NCI-H2029 treated with DMSO at 0.1 percent for 48 hours (cell line): Measurements from ENCODE around the gene BPIFB4.
"Not testable (repeated sequence)": the region's sequence is repeated elsewhere in the genome, so short reads cannot be mapped to it uniquely, and the experiment has no call there.

ENCODE experiments used
- DNase-seq: peaks from one replicate; lab custom pipeline; 2025; lab: John Stamatoyannopoulos, UW

BPIFB4 gene

DNA sequence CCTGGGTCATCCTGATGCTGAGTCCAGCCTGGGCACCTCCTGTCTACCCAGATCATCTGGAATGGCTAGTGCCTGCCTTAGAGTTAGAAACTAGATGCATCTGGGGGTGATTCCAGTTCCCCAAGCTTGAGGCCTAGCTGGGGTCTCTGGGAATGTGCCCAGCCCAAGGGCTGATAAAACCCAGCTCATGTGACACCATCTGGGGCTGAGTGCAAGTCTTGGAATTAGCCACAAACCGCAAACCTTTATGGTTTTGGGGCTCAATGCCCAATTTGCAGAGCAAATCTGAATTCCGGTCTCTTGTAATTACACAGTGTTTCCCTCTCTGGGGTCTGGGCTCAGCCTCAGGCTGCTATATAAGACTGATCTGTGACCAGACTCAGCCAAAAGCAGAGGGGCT lies at the start of gene BPIFB4:
BPIFB4 (plus strand) TSS at position 385 of the 400 bp plus-strand sequence. CDS start 1,884 bp downstream, outside the sequence.
- DNase-seq: no peak

DNA sequence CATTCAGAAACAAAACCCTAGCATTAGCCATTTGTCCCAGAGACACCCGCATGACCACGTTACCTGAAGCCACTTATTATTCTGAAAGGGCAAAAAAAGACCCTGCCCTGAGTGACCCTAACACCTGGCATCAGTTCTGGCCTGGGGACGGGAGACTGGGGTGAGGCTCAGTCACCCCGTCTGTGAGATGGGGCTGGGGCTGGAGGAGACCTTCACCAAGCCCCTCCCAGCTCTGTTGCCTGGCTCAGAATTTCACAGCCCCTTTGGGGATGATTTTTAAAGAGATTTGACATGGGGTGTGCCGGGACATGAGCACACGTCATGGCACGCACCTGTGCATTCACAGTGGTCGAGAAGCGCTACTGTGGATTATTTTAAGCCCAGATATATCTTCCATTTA lies 49.4 kb upstream of the BPIFB4 start:
- DNase-seq: no peak

DNA sequence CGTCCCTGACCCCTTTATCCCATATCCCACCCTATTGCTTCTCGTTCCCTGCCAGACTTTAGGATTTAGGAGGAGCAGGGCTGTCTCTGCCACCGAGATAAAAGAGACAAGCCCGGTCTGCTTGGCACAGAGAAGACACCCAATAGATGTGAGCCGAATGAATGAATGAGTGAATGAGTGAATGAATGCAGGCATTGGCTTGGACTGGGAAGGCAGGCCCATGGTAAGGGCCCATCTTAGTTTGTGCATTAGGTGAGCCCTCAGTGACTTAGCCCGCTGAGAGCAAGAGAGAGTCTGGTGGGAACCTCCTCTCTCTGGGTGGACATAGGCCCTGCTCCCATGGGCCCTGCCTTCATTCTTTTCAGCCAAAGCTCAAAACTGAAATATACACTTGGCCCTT lies 48.9 kb upstream of the BPIFB4 start:
- DNase-seq: no peak

GRCh38 chr20:33031531-33031930 lies 47.9 kb upstream of the BPIFB4 start, which contains the start of gene BPIFB6:
TSS of gene BPIFB6 (plus strand) at chr20:33031648. CDS start at chr20:33031648, 0 bp downstream.
- DNase-seq: no peak

DNA sequence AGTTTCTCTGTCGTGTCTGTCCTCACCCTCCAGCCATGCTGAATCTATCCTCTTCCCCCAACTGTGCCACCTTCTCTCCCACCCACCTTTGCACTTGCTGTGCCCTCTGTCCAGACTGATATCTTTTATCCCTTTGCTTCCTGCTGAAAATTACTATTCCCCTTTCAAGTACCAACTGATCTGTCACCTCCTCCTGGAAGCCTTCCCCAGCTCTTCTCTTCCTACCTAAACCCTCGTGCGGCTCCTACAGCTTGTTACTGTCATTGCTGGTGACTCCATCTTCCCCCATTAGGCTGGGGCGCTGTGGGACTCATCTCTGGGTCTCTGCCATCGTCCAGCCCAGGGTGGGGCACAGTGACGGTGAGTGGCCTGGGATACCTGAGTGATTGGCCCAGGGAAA lies 46.9 kb upstream of the BPIFB4 start:
- DNase-seq: no peak

DNA sequence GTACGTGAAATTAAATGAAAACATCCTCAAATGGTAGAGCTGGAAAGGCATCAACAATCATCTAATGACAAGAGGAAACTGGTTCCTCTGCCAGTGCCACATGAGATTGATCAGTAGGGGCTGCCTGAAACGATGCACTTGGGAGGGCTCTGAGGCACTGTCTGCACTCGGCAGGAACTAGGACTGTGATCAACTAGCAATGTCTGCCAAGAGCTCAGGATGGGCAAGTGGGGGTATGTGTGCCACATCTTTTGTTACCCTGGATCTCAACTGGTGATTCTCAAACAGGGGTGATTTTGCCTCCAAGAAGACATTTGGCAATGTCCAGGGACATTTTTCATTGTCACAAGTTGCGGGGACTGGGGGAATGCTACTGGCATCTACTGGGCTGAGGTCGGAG lies 46.1 kb upstream of the BPIFB4 start:
- no peak for DNase-seq

- DNase-seq: no peak
Measured at GRCh38 chr20:33034115-33034514, 45.3 kb upstream of the BPIFB4 start.

DNA sequence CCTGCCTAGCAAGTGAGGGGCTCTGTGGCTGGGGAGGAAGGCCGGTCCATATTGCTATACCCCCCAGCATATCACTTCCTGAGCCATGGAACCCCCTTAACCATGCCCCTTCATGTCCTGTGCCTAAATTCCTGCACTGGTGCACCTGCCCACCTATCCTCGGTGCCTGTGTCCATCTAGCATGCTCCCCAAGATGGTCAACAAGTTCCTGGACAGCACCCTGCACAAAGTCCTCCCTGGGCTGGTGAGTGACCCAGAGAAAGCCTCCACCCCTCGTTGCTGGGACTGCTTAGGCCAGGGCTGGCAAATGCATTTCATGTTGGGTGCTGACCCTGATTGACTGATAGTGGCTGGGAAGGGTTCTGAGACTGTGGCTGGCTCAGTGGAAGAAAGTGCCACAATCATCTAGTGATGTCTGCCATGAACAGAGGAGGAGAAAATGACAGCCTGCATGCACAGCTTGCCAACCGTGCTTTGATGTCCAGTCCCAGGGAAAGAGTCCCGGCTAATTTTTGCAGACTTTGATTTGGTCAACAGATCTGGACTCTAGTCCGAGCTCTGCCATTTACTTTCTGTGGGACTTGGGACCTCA lies 44.4 kb upstream of the BPIFB4 start:
- DNase-seq: no peak

GRCh38 chr20:33037456-33037855 lies 42.0 kb upstream of the BPIFB4 start:
- DNase-seq: no peak

- DNase-seq: no peak
Measured at GRCh38 chr20:33038243-33038642, 41.2 kb upstream of the BPIFB4 start.

- no peak for DNase-seq
Measured at GRCh38 chr20:33042430-33042829, 37.0 kb upstream of the BPIFB4 start.

GRCh38 chr20:33042983-33043730 lies 36.3 kb upstream of the BPIFB4 start:
- DNase-seq: no peak

DNA sequence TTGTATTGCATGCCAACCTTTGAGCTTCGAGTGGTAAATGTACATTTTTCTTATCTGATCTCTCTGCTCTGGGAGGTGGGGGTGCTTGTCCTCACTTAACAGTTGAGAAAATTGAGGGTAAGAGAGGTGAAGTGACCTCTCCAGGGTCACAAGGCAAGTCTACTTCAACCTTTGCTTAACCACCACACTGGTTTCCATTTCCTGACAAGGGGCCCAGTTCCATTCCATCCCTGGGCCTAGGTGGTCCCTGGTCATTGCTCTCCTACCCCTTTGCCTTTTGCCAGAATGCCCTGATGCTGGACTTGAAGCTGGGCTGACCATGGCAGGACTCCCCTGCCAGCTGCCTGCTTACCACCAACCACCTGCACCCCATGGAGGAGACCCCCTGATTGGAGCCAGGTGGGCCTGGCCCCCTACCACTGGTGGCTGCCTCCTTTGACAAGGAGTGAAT lies 35.7 kb upstream of the BPIFB4 start:
- DNase-seq: no peak

- not testable (repeated sequence) for DNase-seq
Measured at GRCh38 chr20:33045129-33045721, 34.2 kb upstream of the BPIFB4 start.

DNA sequence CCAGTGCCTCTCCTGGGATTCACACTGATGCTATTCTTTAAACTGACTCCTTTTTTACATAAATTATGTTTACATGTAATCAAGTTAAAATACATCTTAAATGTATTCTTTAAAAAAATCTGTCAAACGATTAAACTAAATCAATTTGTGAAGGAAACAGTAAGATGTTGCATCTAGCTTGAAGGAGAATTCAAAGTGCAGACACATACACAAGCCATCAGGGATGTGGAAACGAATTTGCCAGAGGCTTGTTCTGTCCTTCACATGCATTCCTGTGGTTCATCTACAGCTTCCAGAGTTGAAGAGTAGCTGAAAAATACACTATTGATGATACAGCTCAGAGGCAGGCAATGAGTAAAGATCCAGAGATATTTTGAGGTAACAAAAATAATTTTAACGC lies 33.0 kb upstream of the BPIFB4 start:
- no peak for DNase-seq

DNA sequence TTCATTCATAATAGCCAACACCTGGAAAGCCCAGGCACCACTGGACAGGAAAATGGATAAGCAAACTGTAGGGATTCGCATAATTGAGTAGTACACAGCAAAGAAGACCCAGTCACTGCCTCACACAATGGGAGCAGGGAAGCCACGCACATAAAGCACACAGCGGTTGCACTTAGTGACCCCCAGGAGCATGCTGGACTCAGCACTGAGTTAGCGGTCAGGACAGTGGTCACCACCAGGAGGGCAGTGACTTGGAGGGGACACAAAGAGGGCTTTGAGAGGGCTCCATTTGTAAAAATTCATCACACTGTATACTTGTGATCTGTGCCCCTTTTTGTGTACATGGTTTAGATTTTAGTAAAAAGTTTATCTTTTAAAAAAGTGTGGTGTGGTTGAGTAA lies 28.1 kb upstream of the BPIFB4 start:
- no peak for DNase-seq

- DNase-seq: no peak
Measured at GRCh38 chr20:33053291-33054106, 25.9 kb upstream of the BPIFB4 start, which contains the start of gene BPIFB3. TSS of gene BPIFB3 (plus strand) at chr20:33053903. CDS start at chr20:33055436, 1,533 bp downstream.

GRCh38 chr20:33054381-33054780 lies 25.1 kb upstream of the BPIFB4 start:
- no peak for DNase-seq

DNA sequence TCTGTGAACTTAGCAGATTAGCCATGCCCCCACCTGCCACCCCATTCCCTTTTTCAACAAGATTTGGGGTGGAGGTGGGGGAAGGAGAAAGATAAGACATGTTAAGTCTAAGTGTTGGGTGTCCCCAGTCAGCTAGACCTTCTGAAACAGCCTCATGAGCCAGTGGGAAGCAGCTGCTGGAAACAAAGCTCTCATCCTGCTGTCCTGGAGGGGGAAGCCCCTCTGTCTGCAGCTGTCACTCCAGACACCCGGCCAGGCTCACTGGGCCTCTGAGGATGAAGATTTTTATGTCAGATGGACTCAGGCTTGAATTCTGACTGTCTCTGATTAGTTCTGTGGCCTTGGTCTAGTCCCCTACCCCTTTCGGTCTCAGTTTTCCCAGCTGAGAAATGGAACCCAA lies 24.7 kb upstream of the BPIFB4 start:
- no peak for DNase-seq

DNA sequence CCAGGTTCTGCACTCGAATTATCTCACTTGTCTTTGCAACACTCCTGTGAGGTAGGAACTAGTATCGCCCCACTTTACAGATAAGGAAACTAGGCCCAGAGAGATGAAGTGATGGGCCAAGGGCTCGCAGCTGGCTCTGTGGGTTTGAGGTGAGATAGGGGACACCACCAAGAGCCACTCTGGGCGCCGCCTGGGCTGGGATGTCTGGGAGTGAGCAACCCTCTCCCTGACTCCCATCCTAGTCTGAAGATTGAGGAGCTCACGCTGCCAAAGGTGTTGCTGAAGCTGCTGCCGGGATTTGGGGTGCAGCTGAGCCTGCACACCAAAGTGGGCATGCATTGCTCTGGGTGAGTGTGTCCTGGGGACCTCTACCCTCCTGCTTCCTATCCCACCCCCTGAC lies 20.3 kb upstream of the BPIFB4 start:
- no peak for DNase-seq

DNA sequence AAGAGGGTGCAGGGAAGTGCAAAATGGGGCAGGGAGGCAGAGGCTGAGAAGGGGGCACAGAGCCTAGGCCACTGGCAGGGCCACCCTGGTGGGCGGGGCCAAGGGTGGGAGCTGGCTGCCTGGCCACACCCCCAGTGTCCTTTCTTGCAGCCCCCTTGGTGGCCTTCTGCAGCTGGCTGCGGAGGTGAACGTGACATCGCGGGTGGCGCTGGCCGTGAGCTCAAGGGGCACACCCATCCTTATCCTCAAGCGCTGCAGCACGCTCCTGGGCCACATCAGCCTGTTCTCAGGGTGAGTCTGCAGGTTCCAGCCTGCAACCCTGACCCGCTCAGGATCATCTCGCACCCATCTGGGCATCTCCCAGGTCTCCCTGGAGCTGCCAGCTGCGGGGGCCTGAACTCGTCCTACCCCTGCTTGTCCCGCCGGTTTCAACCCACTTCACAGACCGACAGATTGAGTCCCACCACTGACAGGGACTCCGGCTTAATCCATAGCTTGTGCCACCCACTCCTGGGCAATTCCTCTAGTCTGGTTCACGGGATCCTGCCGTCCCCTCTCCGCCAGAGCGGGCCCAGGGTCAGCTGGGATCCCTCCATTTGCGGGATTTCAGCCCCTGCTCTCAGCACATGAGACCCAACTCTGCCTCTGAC lies 19.6 kb upstream of the BPIFB4 start:
- DNase-seq: no peak

GRCh38 chr20:33061658-33062028 lies 17.8 kb upstream of the BPIFB4 start:
- no peak for DNase-seq
